ENCODE measurements around the gene VSX1.

VSX1 gene

GRCh38 chr20:25033924-25034300 is 48.0 kb downstream of the VSX1 start:
- H3K36me3 ChIP-seq (ENCODE audit: insufficient read depth, low read length) = no peaks in the 10 kb centered on the region
- no peaks in the 10 kb centered on the region for H4K20me1 ChIP-seq (ENCODE audit: insufficient read depth, low read length)
- H3K9me3 ChIP-seq (ENCODE audit: low read length) = no peaks in the 10 kb centered on the region
- TF ChIP-seq EZH2 (IDR thresholded peaks at IDR 0.05; ENCODE audit: borderline replicate concordance, low read length) = no peak
- no peak for TF ChIP-seq CTCF (IDR thresholded peaks at IDR 0.05; ENCODE audit: low read length)
- H3F3A ChIP-seq (ENCODE audit: insufficient read depth, low read length) = no peaks in the 10 kb centered on the region
- H3K79me2 ChIP-seq (ENCODE audit: insufficient read depth, low read length) = no peaks in the 10 kb centered on the region
- peaks cover 26% of the 10 kb centered on the region for H3K4me1 ChIP-seq (ENCODE audit: insufficient read depth, low read length, severe bottlenecking)
- H2AFZ ChIP-seq (ENCODE audit: low read length) = no peak overlapping the region
- no peak overlapping the region for H3K4me3 ChIP-seq (ENCODE audit: low read depth, low read length, poor library complexity, severe bottlenecking)
- no peaks in the 10 kb centered on the region for H3K9me2 ChIP-seq (ENCODE audit: low read depth, low read length)
- H3K27me3 ChIP-seq (ENCODE audit: insufficient read depth, low read length) = no peaks in the 10 kb centered on the region
- H3K4me2 ChIP-seq (ENCODE audit: low read length) = no peak overlapping the region
- no peak overlapping the region for H3K9ac ChIP-seq (ENCODE audit: low read length)
- H3K27ac ChIP-seq (ENCODE audit: low read depth, low read length, poor library complexity, severe bottlenecking) = no peak overlapping the region

- no peaks in the 10 kb centered on the region for H4K20me1 ChIP-seq (ENCODE audit: insufficient read depth, low read length)
- no peaks in the 10 kb centered on the region for H3K36me3 ChIP-seq (ENCODE audit: insufficient read depth, low read length)
- H3K4me3 ChIP-seq (ENCODE audit: low read depth, low read length, poor library complexity, severe bottlenecking) = no peak overlapping the region
- no peak overlapping the region for H3K27ac ChIP-seq (ENCODE audit: low read depth, low read length, poor library complexity, severe bottlenecking)
- H3K9me3 ChIP-seq (ENCODE audit: low read length) = no peaks in the 10 kb centered on the region
- TF ChIP-seq EZH2 (IDR thresholded peaks at IDR 0.05; ENCODE audit: borderline replicate concordance, low read length) (no peak), CTCF (IDR thresholded peaks at IDR 0.05; ENCODE audit: low read length) (no peak)
- H3K4me1 ChIP-seq (ENCODE audit: insufficient read depth, low read length, severe bottlenecking) = peaks cover 26% of the 10 kb centered on the region
- H3K9ac ChIP-seq (ENCODE audit: low read length) = no peak overlapping the region
- no peak overlapping the region for H3K4me2 ChIP-seq (ENCODE audit: low read length)
- H3F3A ChIP-seq (ENCODE audit: insufficient read depth, low read length) = no peaks in the 10 kb centered on the region
- H3K27me3 ChIP-seq (ENCODE audit: insufficient read depth, low read length) = no peaks in the 10 kb centered on the region
- H3K9me2 ChIP-seq (ENCODE audit: low read depth, low read length) = no peaks in the 10 kb centered on the region
- H2AFZ ChIP-seq (ENCODE audit: low read length) = no peak overlapping the region
- H3K79me2 ChIP-seq (ENCODE audit: insufficient read depth, low read length) = no peaks in the 10 kb centered on the region
These were observed 48.5 kb downstream of the VSX1 start for GRCh38 chr20:25033265-25033923.

- Histone ChIP-seq H3K27ac (ENCODE audit: low read depth, low read length, poor library complexity, severe bottlenecking) (no peak overlapping the region), H3K9ac (ENCODE audit: low read length) (no peak overlapping the region), H3K4me3 (ENCODE audit: low read depth, low read length, poor library complexity, severe bottlenecking) (no peak overlapping the region), H3K9me3 (ENCODE audit: low read length) (no peaks in the 10 kb centered on the region), H2AFZ (ENCODE audit: low read length) (no peak overlapping the region), H3K36me3 (ENCODE audit: insufficient read depth, low read length) (no peaks in the 10 kb centered on the region), H4K20me1 (ENCODE audit: insufficient read depth, low read length) (no peaks in the 10 kb centered on the region), H3K27me3 (ENCODE audit: insufficient read depth, low read length) (no peaks in the 10 kb centered on the region), H3K79me2 (ENCODE audit: insufficient read depth, low read length) (no peaks in the 10 kb centered on the region), H3K9me2 (ENCODE audit: low read depth, low read length) (no peaks in the 10 kb centered on the region), H3F3A (ENCODE audit: insufficient read depth, low read length) (no peaks in the 10 kb centered on the region), H3K4me2 (ENCODE audit: low read length) (no peak overlapping the region), H3K4me1 (ENCODE audit: insufficient read depth, low read length, severe bottlenecking) (peaks cover 23% of the 10 kb centered on the region)
- TF ChIP-seq CTCF (IDR thresholded peaks at IDR 0.05; ENCODE audit: low read length) (no peak), EZH2 (IDR thresholded peaks at IDR 0.05; ENCODE audit: borderline replicate concordance, low read length) (no peak)
These were observed 49.3 kb downstream of the VSX1 start for GRCh38 chr20:25032478-25033264.

Data from OCI-LY1 (cell line).